NCI-H1694 treated with DMSO at 0.1 percent for 48 hours (cell line): ENCODE measurements around the gene METTL21C.

ENCODE experiments used
- DNase-seq: peaks from one replicate; lab custom pipeline; 2025; lab: John Stamatoyannopoulos, UW

The METTL21C gene

GRCh38 chr13:102667023-102667422 lies 27.8 kb downstream of the METTL21C start:
- DNase-seq = no peak

DNA sequence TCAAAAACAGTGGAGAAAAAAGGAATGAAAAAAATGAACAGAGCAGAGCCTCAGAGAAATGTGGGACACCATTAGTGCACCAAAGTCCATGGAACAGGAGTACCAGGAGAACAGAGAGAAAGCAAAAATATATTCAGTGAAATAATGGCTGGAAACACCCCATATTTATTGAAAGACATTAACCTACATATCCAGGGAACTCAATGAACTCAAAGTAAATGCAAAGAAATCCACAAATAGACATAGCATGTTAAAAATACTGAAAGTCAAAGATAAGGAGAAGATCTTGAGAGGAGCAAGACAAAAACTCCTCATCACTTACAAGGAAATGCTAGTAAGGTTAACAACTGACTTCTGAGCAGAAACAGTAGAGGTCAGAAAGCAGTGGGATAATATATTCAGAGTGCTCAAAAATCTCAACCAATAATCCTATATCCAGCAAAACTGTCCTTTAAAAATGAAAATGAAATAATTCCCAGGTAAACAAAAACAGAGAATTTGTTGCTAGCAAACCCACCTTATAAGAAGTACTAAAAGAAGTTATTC lies 35.6 kb downstream of the METTL21C start:
- no peak for DNase-seq

DNA sequence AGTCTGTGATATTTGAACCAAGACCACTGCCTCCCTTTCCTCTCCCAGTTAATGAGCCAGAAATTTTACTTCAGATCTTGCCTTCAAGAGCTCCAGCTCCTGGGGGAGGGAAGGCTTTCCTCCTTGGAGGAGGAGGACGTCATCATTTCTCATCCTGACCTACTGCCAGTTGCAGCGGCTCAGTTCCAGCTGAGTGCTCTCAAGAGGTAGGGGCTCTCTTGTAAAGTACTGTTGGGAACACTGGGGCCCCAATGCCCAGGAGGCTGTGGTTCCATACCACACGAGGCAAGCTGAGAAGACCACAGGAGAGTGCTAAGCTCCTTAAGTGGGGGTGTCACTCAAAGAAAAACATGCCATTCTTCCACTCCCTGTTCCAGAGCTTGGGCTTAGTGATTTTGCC lies 36.2 kb downstream of the METTL21C start:
- DNase-seq = no peak

- peak; percentile 5 for DNase-seq
Measured at GRCh38 chr13:102657630-102658029, 37.2 kb downstream of the METTL21C start.

DNA sequence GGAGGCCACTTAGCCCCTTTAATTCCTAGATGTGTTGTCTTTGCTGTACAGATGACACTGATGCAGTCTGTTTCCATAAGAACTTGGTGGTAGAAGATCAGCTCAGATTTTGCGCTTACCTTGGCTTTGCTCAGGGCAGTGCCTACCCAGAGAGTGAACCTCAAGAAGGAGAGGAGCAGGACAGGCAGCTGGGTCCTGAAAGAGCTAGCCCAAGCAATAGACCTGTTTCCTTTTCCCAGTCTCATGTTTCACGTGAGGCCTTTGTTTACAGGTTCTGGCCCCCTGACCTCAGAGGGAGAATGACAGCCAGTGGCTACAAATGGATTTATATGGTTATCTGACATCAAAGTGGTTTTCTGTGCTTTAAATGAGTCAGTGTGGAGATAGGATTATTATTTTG lies 40.1 kb downstream of the METTL21C start:
- DNase-seq = no peak

DNA sequence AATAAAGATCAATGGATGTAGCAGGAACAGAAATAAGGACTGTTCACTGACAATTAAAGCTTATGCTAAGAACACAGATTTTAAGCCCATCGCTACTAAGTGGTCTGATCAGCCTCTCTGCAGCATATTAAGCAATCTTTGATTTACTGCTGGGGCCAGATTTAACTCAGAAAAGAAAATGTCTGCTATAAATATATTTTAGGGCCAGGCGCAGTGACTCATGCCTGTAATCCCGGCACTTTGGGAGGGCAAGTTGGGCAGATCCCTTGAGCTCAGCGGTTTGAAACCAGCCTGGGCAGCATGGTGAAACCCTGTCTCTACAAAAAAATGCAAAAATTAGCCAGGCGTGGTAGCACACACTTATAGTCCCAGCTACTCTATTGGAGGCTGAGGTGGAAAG lies 43.0 kb downstream of the METTL21C start:
- DNase-seq = no peak

- DNase-seq = no peak
Measured at GRCh38 chr13:102651392-102651791, 43.5 kb downstream of the METTL21C start.

GRCh38 chr13:102650444-102650843 lies 44.4 kb downstream of the METTL21C start:
- no peak for DNase-seq

- no peak for DNase-seq
Measured at GRCh38 chr13:102648046-102648445, 46.8 kb downstream of the METTL21C start.

DNA sequence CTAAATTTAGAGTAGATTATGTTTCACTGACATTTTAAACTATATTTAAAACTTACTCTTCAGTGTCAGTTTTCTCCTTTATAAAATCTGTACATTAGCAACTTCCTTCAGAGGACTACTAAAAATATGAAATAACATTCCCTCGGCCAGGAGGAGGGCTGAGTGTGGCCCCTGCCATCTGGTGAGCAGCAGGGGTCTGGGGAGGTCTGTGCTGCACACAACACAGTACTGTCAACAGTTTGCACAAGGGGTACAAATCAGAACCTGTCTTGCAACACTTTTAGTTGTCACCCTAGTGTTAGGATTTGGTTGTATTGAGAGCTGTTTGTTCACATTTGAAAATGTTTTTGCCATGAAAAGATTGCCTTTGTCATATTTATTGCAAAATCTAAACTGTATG lies 49.1 kb downstream of the METTL21C start:
- DNase-seq = peak; percentile 44

- DNase-seq = no peak
Measured at GRCh38 chr13:102643656-102644055, 51.2 kb downstream of the METTL21C start.

GRCh38 chr13:102642475-102642874 lies 52.4 kb downstream of the METTL21C start:
- DNase-seq = peak; percentile 91

DNA sequence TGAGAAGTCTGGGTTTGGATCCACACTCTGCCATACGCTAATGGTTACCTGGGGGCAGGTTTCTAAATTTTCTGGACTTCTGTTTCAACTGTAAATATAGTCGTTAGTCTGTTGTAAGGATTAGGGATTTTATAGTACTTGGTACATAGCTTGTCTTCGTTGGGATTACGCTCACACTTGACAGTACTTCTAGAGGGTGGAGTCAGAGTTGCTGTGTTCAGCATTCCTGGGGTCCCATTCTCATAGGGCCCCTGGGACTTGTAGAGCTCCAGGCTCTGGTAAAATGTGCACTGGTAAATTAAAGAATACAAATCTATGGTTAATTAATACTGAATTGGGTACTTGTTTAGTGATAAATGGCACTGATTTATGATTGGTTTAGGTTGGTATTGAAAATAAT lies 52.8 kb downstream of the METTL21C start:
- DNase-seq = no peak

DNA sequence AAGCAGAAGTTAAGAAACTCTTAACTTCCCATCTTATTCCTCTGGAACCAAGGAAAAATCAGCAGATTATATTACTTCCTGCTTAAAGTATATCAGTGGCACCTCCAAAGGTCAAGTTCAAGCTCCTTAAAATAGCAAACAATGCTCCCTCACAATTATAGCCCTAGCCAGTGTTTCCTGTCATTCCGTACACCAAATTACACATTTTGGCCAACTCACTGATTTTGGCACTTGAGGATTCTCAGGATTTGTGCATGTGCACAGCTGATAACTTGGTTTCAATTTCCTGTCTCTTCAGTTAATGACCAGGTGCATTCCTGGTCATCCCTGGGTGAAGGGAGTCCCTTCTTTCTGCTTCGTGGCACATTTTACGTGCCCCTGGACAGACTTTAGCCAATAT lies 56.1 kb downstream of the METTL21C start:
- no peak for DNase-seq
